Measurements from ENCODE around the gene SKAP1.

DNA sequence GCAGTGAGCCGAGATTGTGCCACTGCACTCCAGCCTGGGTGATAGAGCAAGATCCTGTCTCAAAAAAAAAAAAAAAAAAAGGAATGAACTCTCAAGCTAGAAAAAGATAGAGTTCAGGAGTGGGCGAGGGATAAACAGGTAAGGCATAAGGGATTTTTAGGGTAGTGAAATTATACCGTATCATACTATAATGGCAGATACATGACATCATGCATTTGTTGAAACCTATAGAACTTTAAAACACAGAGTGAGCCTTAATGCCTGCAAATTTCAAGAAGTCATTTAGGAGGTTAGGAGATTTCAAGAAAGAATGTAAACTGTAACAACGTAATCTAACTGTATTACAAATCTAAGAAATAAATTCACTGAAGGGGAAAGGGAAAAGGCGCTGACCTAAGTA, 20.4 kb downstream of the SKAP1 start:
- TF ChIP-seq EZH2 (IDR thresholded peaks at IDR 0.05; ENCODE audit: low read length, missing control alignments) (no peak), CTCF (conservative IDR thresholded peaks at IDR 0.05 in 1 of 2, IDR thresholded peaks at IDR 0.05 in 1 of 2; ENCODE audit: low read depth in 1 of 2, low read length in 2 of 2) (no peak)
